Prostate gland (tissue), 2 donors: Measurements from ENCODE around the gene VWF.

Source experiments
- POLR2A ChIP-seq: fragments of 450-650 bp; IDR thresholded peaks from one replicate; pipeline ENCODE4 v1.6.1; 2016; ENCODE audit warnings: antibody characterized with exemption, mild to moderate bottlenecking
- POLR2AphosphoS5 ChIP-seq: sonication (generic); formaldehyde crosslinking; IDR thresholded peaks from one replicate; pipeline ENCODE4 v1.6.1; 2017; ENCODE audit warnings: antibody characterized with exemption
- TF ChIP-seq, protein P1 (sequence below), 4 experiments: fragments of 200-600 bp in 2 of 4; fragments of 450-650 bp in 2 of 4; sonication (generic) in 2 of 4; IDR thresholded peaks; 1 replicate in 3 of 4; 2 replicates in 1 of 4; pipeline ENCODE4 v1.5.1; 2016 to 2019; ENCODE audit warnings: antibody characterized with exemption in 4 of 4, mild to moderate bottlenecking in 2 of 4, moderate library complexity in 2 of 4

DNA sequence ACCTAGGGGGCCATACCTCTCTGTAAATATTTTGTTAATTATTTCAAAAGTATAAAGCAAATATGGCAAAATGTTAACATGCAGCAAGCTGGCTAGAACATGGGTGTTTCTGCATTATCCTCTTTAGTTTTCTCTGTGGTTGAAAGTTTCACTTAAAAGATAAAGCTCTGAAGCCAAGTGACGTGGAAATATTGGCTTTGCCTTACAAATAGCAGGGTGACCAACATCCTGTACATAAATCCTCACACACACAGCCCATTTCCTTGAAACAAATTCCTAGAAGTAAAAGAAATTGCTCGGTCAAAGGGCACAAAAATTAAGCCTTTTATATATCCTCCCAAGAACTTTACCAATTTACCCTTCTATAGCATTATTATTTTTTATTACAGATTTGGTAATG is 10.6 kb upstream of the VWF start:
- TF ChIP-seq, protein P1, sequence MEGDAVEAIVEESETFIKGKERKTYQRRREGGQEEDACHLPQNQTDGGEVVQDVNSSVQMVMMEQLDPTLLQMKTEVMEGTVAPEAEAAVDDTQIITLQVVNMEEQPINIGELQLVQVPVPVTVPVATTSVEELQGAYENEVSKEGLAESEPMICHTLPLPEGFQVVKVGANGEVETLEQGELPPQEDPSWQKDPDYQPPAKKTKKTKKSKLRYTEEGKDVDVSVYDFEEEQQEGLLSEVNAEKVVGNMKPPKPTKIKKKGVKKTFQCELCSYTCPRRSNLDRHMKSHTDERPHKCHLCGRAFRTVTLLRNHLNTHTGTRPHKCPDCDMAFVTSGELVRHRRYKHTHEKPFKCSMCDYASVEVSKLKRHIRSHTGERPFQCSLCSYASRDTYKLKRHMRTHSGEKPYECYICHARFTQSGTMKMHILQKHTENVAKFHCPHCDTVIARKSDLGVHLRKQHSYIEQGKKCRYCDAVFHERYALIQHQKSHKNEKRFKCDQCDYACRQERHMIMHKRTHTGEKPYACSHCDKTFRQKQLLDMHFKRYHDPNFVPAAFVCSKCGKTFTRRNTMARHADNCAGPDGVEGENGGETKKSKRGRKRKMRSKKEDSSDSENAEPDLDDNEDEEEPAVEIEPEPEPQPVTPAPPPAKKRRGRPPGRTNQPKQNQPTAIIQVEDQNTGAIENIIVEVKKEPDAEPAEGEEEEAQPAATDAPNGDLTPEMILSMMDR (IDR thresholded peaks at IDR 0.05), result no peak
- no peak for TF ChIP-seq POLR2A
- no peak for TF ChIP-seq POLR2AphosphoS5
